ENCODE data around the gene UBE2E2.
A peak's percentile ranks its signal among the peaks of the same experiment; 100 is the strongest.

UBE2E2 gene

GRCh38 chr3:23193831-23194230 is 9.3 kb upstream of the UBE2E2 start:
- no peak for DNase-seq (ENCODE audit: low spot score)

DNA sequence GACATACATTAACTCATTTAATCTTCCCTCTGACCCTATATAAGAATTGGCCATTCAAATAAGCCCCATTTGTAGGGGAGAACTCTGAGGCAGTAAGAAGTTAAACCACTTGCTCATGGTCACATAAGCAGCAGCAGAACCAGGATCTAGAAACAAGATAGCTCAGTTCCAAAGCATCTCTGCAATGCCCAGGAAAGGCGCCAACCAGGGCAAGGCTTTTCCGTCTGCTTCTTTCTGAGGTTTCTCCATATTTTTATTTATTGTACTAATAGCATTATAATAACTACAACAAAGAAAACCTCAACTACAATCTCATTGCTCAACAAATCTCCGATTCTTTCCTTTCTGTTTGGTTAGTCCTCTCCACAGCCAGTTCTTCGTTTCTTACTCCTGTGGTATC is 4.3 kb upstream of the UBE2E2 start:
- DNase-seq (ENCODE audit: low spot score): no peak

- no peak for DNase-seq (ENCODE audit: low spot score)
These were observed 3.5 kb upstream of the UBE2E2 start for GRCh38 chr3:23199649-23200048.

GRCh38 chr3:23201154-23201838 is 1.8 kb upstream of the UBE2E2 start:
- no peak for DNase-seq (ENCODE audit: low spot score)

DNA sequence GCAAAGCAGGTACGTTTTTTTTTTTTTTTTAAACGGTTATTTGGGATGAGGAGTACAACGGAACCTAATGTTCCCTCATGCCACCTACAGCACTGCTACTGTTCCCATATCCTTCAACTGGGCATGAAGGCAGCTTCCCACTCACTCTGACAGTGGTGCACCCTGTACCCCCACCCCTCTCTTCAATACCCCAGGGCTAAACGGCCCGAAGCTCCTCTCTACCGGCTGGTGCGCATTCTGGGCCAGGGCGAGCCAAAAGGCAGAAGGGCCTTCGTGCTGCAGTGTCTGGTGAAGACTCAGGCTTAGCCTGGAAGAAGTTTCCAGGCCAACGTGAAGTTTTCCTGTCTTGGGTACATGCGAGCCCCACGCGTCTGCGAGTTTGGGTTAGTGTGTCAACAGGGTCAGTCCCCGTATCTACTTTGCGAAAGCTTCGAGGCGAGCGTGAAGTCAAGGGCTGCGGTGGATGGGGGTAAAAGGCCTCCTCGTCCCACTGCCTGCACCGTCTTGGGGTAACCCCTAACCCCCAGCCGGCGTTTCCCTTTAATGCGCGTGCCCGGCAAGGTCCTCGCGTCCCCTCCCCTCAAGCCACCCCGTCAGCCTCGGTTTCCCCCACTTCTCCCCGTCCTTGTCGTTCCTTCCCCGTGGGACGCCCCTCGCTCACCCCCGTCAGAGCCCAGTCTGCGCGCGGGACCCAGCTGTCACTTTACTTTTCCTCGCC is 765 bp upstream of the UBE2E2 start:
- no peak for DNase-seq (ENCODE audit: low spot score)

DNA sequence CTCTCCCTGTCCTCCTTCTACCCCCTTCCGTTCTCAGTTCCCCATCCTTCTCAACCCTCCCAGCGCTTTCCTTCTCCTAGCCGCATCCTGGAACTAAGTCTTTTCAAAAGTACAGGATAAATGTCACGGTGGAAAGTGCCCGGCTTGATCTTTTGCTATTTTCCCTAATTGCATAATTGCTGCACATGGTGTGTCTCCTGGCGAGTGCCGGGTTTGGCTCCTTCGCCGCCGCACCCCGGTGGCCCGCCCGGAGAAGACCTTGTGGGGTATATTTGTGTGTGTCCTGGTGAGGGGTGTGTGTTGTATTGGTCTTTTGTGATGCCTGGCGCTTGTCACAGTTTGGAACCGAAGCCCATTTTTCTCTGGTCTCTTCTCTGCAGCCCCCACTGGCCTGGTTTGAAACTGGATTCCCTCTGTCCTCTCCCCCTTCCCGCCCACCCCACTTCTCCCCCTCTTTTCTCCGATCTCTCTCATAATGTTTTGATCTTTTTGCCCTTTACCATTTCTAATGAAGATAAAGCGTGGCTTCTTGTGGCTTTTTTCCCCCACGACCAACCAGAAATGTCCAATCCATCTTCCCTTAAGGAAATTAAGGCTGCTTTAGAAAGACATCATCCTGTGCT is 692 bp downstream of the UBE2E2 start:
- DNase-seq (ENCODE audit: low spot score): peak; percentile 17

DNA sequence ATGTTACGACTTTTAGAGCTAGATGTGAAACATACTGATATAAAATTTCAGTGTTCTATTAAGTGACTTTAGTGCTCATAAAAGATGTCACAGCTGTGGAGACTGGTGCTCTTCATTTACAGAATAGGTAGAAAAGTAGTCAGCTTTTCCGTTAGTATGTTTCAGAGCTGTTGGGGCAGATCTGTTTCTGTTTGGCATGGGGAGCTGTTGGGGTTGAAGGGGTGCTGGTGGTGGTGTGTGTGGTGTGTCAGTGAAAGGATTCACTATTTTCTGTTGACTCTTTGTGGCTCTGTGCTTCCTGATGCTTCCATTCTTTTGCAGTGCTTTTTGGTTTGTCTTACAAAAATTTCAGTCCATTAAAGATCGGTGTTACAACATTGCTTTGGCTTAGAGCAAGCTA is 3.2 kb downstream of the UBE2E2 start:
- DNase-seq (ENCODE audit: low spot score): no peak

DNA sequence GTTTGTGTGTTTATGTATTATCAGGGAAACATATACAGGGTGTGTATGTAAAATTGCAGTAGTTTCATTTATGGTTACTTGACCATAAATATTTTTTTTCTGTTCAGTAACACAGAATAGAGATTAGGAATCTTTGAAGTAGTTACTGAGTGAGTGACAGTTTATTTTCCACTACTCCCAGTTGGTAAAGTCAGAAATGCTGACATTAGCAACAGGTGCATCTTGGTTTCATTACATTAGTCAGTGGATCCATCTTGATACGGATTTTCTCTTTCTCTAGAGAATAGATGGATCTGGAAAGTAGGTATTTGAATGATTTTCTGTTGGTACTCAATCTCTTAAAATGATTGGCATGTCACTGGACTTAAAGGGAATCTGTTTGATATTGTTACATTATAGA is 6.0 kb downstream of the UBE2E2 start:
- no peak for DNase-seq (ENCODE audit: low spot score)

- DNase-seq (ENCODE audit: low spot score): no peak
These were observed 6.8 kb downstream of the UBE2E2 start for GRCh38 chr3:23209747-23210487.

- no peak for DNase-seq (ENCODE audit: low spot score)
These were observed 10.7 kb downstream of the UBE2E2 start for GRCh38 chr3:23213813-23214212.

DNA sequence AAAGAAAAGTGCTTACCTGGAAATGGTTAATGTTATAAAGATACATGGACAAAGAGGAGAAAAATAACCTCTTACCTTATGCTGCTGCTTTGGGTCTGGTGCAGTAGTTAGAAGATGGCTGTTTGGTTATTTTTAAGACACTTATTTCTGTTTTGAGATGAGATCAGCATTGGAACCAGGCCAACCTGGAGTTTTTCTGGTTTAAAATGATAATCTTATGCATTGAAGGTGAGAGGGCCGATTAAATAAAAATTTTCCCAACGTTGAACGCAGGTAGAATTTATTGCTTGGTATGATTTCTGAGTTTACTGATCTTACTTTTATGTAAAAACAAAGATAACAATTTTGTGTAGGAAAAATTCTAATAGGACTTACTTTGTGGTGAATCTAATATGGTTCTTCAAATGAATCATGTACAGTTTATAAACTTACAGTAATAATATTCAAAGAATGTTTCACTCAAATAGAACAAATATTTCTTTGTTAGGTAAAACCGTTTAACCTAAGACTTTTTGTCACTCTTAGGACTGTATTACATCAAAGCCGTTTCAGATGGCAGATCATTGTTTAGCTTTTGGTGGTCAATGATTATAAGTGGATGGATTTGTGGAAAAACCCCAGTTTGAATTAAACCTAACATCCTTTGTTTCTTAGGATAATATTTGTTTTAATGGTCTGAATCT is 14.9 kb downstream of the UBE2E2 start:
- no peak for DNase-seq (ENCODE audit: low spot score)

DNA sequence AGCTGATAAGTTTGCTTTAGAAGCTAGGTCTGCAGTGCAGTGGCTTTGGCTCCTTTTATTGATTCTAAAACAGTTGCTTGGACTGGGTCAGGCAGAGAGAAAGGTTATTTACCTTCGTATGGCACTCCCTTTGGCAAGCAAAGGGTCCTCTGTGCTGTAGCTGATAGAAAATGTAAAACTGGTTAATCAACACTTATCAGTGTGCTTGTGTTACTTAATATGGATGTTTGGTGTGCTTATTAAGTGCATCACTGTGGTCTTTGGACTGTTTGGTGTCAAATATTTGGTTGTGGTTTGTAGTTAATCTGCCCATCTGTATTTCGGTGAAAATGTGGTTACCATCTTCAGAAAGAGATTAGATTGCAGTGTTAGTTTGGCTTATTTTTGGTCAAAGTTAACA is 16.0 kb downstream of the UBE2E2 start:
- DNase-seq (ENCODE audit: low spot score): no peak

- no peak for DNase-seq (ENCODE audit: low spot score)
These were observed 16.4 kb downstream of the UBE2E2 start for GRCh38 chr3:23219552-23219951.

DNA sequence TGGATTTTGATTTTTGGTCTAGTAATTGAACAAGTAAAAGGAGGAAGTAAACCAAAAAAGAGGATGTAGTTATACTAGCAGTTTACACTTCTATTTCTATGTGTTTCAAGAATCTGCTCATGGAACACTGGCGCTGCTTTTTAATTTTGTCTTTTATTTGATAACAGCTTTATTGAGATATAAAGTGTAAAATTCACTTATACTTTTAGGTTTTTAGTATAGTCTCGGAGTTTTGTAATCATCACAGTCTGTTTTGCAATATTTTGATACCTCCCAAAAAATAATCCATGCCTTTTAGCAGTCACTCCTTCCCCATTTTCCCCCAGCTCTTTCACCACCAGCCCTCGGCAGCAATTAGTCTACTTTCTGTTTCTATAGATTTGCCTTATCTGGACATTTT is 18.0 kb downstream of the UBE2E2 start:
- no peak for DNase-seq (ENCODE audit: low spot score)

- no peak for DNase-seq (ENCODE audit: low spot score)
These were observed 28.9 kb downstream of the UBE2E2 start for GRCh38 chr3:23232016-23232415.

- no peak for DNase-seq (ENCODE audit: low spot score)
These were observed 29.7 kb downstream of the UBE2E2 start for GRCh38 chr3:23232854-23233253.

DNA sequence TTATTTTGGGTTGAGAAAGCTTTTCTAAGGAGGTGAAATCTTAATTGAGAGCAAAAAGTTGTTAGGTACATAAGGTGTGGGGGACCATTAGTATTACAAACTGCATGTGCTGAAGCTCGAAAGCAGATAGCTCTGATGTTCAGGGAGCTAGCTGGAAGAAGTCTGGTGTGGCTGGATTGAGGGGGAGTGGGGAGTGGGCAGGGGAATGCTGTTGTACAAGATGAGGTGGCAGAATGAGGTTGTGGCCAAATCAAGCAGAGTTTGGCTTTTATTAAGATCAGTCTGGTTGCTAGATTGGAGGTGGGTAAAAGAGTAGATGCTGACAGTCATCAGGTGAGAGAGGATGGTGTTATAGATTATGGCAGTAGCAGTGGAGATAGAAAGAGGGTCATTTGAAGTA is 32.1 kb downstream of the UBE2E2 start:
- DNase-seq (ENCODE audit: low spot score): no peak

DNA sequence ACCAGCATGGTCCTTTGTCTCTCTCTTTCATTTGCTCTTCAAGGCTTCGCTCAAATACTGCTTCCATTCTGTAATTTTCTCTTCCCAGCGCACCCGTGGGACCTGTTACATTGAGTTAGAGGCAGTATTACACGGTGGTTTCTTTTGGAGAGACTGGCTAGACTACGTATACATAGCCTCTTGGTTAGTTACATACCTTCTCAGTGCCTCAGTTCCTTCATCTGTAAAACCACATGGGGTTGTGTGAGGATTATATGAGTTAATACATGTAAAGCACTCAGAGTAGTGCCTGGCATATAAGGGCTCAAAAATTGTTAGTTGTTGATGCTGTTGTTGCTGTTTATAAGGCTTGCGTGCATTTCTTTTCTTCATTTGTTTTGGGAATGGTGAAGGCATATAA is 33.8 kb downstream of the UBE2E2 start:
- DNase-seq (ENCODE audit: low spot score): no peak

GRCh38 chr3:23238156-23238555 is 35.0 kb downstream of the UBE2E2 start:
- DNase-seq (ENCODE audit: low spot score): no peak

- DNase-seq (ENCODE audit: low spot score): no peak
These were observed 35.5 kb downstream of the UBE2E2 start for GRCh38 chr3:23238578-23238977.

DNA sequence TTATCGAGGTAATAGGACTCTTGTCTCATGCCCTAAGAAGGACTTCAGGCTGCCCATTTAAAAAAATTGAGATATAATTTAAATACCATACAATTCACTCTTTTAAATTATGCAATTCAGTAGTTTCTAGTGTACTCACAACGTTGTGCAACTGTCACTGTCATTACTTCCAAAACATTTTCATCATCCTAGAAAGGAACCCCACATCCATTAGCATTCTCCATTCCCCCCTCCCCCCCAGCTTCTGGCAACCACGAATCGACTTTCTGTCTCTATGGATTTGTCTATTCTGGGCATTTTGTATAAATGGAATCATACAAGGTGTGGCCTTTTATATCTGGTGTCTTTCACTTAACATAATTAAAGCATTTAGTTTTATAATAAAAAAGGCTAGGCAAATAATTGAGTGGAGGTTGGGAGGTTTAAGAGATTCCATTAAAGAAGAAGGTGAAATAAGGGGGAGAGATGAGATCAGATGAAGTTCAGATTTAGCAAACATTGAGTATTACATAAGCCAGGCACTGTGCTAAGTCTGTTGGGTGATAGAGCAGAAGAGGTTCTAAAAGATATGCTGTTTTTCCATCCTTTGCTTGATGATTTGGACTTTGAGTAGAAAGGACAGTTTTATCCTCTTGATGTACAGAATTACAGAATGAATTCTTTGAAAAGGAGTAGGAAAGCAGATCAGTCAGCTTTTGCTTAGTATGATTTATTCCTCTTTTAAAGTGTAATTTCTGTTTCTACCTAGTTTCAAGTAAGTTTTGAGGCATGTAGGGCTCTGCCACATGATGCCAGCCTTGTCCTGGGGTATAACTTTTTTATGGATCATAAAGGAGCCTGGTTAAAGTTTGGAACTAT is 36.3 kb downstream of the UBE2E2 start:
- no peak for DNase-seq (ENCODE audit: low spot score)
